HG03196 (cell line): ENCODE results near the gene GRM8.

Experiments
- ATAC-seq: cut with Tn5 transposase; IDR thresholded peaks from one replicate; pipeline ENCODE4 v1.9.1; 2021; ENCODE audit not compliant: unreplicated experiment

Gene GRM8

DNA sequence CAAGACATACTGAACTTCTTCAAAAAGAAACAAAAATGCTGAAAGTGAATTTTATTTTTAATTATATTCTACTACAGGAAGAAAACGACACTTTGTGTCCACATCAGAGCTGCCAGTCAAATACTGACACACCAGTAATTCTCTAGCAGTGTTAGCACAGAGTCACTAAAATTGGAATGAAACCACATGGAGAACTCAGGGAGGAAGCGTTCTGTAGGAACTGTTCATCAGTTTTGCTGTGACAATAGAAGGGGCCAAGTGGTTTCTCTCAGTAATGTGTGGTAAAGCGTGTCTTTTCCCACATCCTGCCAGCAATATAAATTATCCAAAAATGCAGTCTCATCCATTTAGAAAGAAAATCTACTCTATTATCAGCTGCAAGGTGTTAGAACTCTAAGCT lies 683.3 kb downstream of the GRM8 start:
- ATAC-seq, result no peak

DNA sequence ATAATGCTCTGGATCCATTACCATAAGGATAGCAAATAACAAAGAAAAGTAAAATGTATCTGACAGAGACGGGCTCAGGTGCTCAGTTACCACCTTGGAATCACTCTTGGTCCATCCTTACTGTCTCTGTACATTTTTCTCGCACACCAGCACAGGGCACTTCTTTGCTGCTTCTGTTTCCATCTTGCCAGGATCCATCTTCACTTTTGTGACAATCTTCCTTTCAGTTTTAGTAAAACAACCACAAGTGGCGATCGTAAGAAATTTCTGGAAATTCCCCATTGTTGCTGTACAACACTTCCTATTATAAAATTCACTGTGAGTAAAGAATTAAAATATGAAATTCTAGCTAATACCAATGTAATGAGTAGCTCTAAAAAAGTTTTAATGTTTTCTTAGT lies 695.5 kb downstream of the GRM8 start:
- ATAC-seq, result no peak

DNA sequence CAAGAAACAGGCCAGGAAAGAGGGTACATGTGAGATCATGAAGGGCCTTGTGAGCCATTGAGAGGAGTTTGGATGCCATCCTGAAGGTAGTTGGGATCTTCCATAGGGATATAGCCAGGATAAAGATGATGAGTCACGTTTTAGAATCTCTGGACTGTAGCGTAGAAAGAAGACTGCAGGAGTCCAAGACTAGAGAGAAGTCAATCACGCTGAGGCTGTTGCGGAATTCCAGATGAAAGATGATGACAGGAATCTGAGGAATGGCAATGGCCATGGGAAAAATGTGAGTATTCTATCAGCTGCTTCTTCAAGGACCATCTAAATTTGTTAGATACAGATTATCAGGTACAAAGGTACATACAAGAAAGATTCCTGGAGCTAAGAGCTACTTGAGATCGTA lies 711.3 kb downstream of the GRM8 start:
- ATAC-seq, result no peak

DNA sequence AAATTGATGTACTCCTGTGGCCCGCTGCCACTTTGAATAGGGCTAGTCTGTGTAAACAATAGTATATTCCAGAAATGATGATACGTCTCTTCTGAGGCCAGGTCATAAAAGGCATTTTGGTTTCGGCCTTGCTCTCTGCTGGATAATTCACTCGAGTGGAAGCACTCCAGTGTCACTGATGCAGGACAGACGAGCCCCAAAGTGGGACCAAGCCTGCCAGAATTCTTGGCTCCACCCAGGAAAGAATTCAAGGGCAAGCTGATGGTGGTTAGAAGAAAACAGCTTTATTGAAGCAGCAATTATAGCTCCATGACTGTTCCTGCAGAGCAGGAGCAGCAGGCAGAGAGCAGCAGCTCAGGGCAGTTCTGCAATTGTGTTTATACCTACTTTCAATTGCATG lies 717.6 kb downstream of the GRM8 start:
- no peak for ATAC-seq

DNA sequence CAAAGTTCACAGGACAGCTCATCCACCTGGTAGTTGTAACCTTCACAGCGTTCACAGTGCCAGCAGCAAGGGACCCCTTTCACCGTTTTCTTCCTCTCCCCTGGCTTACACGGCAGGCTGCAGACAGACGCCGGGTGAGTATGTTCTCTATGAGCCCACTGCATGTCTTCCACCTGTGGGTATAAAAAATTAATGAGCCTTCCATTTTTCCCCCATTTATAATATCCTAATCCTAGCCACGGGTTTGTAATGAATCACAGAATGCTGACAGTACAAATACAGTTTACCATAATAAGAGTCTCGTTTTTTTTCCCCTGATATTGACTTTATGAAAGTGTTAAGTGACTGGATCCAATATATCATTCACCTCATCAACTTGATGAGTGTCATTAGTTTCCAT lies 719.0 kb downstream of the GRM8 start:
- ATAC-seq, result no peak

DNA sequence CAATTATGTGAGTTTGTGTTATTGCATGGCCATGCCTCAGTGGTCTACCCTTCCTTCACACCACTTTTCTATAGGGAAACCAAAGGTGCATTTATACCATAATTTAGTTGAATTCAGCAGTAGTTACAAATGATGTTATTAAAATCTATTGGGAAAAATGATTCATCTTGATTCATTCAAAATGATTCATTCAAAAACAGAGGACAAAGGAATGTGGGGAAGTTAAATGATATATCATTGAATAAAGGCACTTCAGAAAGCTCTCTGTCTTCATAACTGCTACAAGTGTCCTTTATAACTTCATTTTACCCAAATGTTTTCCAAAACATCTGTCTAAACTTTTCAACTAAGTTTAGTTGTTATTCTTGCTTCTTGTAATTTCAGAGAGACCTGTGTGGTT lies 722.9 kb downstream of the GRM8 start:
- ATAC-seq, result no peak

DNA sequence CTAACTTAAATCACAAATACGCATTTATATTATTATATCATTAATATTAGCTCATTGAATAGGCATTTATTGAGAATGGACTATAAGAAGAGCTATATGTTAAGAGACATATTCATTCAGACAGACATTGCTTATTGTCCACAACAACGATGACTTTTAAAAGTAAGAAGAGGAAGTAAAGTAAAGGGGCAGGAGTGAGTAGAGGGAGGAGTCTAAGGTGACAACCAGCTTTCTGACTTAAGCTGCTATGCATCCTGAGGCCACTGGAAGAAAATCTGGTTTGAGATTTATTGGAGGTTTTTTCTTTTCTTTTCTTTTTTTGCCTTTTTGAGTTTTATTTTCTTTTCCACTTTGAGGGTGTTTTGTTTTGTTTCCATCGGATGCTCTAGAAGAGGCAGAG lies 723.5 kb downstream of the GRM8 start:
- no peak for ATAC-seq

DNA sequence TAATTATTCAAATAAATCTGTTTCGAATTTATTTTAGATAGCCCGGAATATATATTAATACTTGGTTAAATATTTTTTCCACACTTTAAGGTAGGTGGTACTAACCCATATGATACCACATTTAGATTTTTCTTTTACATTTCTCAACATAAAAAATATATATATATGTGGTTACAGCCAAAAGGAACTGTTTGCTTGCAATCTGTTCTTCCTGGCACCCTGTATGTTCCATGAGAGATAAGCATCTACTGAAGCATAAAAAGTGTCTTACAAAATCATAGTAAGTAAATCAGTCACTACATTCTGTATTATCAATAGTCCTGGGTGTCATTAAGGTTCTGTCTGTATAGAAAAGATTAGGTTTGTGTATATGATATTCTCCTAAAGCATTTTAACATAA lies 726.8 kb downstream of the GRM8 start:
- no peak for ATAC-seq

DNA sequence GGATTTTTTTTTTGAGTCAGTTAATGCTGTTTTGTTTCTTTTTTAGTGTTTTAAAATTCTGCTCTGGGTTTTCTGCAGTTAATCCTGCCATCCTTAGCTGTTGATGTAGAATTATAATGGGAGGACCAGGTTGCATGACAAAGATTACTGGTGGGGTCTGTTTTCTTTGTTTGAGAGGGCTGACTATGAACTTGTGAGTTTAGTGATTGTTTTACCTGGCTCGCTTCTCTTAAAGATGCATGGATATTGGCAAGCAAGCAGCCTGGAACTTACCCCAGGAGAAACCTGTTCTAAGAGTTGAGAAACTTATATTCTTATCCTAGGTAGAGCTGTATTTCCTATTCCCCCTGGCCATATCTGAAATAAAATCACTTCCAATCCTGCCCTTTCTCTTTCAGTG lies 727.8 kb downstream of the GRM8 start:
- ATAC-seq, result no peak

DNA sequence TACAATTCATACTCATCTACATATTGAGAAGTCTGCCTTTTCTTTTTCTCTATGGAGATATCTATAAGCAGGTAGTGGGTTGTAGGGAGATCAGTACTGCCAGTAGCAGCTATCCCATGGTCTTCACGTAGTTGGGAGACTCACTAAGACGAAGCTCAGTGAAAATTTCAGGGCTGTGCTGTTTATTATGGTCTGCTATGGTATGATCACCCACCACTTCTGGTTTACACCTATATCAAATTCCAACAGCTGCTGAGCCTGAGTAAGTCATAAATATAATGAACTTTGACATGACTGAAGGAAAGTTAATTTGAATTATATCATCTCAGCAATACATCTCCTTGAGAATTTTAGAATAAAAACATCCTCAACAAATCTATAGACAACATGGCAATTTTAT lies 741.7 kb downstream of the GRM8 start:
- no peak for ATAC-seq

DNA sequence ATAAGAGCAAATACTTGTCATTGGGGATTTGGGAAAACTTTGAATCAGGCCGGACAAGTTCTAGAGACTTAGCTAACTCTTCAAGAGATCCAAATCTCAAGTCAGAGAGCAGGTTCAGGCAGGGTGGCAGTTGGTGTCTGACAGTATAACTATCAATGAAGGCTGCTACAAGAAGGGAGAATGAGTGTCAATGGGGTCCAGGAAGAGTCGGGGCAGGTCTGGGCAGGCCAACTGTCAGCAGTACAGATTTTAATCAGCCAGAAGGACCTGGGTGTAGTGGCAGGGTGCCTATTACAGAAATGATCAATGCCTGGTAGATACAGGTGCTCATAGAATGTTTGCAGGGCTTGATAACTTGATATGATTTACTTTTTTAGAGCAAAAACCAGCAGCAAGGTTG lies 751.1 kb downstream of the GRM8 start:
- no peak for ATAC-seq

DNA sequence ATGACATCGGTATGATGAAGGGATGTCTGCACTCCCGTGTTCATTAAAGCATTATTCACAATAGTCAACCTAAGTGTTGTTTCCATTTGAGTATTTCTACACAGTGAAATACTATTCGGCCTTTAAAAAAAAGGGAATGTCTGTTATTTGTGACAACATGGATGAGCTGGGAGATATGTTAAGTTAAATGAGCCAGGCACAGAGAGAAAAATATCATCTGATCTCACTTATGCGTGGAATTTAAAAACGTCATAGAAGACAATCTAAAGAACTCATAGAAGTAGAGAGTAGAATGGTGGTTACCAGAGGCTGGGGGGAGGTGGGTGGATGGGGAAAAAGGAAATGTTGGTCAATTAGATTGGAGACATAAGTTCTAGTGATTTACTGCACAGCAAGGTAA lies 753.3 kb downstream of the GRM8 start:
- ATAC-seq, result no peak

DNA sequence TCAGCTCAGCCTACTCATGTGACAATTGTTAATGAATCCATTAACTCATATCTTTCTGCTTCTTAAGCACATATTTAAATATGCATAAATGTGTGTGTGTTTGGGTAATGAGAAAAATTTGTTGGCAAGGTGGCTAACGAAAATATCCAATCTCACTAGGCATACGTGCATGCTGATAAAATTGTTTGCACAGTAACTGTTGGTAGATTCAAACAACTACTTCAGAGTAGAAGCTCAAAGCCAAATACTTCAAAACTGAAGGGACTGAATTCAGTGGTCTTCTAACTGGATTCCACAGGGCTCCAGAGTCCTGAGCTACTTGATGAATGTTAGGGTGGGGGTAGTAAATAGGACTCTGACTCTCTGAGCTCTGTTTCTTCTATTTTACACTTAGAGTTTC lies 757.0 kb downstream of the GRM8 start:
- ATAC-seq, result no peak

DNA sequence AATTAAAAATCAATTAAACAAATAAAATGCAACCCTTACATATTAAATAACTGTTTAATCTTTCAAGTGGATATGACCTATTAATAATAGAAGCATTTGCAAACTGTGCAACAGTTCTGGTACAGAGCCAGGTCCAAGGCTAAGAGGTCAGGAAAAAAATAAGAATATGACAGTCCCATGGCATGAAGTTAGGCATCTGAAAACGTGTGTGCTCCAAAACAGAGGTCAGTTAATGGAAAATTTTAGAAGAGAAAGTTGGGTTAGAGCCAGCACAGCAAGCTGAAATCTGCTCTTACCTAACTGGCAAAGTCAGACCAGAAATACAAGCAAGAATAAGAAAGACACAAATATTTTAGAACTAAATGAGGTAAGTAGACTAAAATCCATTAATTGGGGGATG lies 757.7 kb downstream of the GRM8 start:
- ATAC-seq, result no peak

DNA sequence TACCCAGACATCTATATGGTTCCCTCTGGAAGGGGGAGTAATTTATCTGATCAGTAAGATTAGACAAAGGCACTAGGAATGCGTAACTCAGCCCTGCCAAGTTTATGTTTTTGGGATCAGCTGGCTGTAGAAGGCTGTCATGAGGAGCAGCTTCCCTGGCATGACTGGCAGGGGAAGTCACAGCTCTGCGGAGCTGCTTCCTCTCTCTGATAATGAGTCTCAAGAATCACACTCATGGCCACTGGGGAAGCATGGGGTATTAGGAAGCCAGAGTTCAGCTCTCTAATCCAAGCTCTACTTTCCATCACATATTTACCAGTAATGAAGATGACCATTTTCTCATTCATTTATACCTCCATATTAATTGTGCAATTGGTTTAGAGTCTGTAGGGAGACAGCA lies 758.9 kb downstream of the GRM8 start:
- no peak for ATAC-seq

DNA sequence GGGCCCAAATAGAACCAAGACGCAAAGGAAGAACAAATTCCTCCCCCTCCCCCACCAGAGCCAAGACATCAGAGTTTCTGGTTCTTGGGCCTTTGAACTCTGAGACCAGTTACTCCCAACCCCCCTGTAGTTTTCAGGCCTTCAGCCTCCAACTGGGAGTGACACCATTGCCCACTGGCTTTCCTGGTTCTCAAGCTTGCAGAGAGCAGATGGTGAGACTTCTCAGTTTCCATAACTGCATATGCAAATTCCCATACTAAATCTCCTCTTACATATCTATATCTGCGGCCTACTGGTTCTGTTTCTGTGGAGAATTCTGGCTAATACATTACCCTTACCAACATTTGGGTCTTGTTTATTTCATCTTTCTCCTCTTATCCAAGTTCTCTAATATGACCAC lies 762.9 kb downstream of the GRM8 start:
- no peak for ATAC-seq

DNA sequence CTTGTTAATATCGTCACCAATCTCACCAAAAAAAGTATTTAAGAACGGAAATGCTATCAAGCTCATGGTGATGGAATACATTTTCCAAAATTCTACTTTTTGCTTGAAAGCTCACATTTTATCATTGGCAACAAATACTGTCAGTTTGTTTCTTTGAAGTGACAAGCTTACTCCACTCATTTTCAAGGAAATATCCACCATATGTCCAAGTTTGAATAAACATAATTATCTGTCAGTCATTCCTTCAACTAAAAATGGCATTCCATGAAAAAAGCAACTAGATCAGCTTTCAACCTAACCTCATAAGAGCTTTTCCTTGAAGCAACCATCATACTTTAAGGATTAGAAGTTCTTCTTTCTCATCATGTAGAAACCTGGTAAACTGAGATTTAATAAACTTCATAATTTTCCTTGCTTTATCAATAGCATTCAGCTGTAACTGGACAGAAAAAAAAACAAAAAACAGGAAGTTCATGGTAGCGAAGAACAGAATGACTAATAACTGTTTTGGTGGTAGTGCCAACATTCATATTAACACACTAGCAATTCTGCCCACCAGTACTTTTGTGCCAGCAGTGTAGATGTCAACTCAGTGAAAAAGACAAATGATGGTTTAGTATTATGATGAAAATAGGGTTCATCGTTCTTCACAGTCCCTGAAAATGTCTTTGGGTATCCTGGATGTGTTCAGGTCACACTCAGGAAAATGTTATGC lies 764.9 kb downstream of the GRM8 start:
- no peak for ATAC-seq

DNA sequence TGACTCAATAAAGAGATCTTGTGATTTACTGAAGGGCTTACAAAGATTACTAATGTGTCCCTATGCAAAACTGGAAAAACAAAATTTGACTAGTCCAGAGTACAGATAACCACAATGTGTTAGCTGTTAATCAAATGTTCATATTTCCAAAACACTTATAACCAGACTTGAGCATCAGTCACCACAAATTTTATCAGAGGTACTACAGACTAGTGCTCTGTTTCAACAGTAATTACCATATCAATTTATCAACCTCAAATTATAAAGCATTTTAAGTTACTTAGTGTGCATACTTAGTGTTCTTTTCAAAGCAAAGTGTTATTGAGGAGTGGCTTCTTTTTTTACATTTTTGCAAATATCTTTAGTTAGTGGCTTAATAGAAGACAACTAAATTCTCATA lies 765.9 kb downstream of the GRM8 start:
- ATAC-seq, result no peak

DNA sequence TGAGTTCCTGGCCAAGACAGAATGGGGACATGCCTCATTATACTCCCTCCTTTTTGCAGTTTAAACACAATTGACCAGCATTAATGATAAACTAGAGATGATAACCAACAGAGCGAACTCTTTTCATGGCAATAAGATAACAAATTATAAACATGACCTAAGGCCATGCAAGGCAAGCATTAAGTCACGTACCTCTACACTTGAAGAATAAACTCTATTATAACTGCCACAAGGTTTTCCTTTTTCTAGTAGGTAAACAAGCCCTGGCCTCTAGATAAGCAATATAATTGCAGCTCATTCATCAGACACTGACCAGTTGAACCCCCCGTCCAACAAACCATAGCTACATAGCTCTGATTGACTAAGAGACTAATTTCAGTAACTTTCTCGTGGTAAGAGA lies 767.0 kb downstream of the GRM8 start:
- ATAC-seq, result no peak

DNA sequence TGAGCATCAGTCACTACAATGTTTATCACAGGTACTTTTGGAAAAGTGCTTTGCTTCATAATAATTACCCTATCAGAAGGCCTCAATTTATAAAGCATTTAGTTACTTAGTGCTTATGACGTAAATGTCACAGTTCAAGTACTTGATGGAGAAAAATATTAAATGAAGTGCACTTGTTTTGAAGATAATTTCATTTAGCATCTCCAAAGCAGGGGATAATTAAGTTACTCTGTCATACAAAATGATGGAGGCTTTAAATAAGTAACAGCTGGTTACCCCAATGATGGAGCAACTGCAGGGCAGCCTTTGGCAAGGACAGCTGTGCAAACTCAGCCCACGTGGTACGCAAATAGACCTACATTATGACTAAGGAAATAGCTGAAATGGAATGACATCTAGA lies 768.8 kb downstream of the GRM8 start:
- no peak for ATAC-seq

DNA sequence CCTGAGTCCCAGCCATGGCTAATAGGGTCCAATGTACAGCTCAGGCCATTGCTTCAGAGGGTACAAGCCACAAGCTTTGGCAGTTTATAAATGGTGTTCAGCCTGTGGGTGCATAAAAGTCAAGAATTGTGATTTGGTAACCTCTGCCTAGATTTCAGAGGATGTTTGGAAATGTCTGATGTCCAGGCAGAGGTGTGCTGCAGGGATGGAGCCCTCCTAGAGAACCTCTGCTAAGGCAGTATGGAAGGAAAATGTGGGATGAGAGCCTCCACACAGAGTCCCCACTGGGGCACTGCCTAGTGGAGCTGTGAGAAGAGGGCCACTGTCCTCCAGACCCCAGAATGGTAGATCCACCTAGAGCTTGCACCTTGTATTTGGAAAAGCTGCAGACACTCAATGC lies 779.9 kb downstream of the GRM8 start:
- ATAC-seq, result no peak

DNA sequence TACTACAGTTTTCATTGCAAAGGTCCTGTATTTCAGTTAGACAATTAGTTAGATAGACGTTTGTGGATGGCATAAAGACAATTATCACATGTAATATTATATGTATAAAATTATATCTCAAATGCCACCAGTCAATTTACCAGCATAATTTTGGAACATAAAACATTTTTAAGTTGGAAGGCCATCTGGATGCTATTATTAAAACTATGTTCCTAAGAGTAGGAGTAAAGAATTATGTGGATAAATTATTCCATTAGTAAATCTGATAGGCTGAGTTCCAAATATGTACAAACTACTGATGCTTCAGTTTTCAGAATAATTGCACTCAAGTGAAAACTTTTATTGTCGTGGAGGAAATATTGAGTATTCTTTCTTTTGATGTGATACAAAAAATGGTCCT lies 790.3 kb downstream of the GRM8 start:
- no peak for ATAC-seq

DNA sequence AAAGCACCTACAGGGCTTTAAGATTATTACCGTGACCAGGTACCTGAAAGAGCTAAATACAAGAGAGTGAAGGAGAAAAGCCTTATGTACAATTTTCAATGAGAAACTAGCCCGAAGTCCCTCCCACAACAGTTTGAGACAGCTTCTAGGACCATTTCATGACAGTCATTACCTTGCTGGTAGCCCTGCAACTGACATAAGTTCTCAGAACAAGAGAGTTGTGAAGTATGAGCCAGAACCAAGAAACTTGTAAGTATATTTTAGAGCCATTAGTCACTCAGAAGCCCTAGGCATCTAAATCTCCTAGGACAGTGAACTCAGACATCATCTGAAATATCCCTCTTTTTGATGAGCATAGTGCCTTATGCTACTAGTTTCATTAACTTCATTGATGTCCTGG lies 792.1 kb downstream of the GRM8 start:
- ATAC-seq, result no peak

DNA sequence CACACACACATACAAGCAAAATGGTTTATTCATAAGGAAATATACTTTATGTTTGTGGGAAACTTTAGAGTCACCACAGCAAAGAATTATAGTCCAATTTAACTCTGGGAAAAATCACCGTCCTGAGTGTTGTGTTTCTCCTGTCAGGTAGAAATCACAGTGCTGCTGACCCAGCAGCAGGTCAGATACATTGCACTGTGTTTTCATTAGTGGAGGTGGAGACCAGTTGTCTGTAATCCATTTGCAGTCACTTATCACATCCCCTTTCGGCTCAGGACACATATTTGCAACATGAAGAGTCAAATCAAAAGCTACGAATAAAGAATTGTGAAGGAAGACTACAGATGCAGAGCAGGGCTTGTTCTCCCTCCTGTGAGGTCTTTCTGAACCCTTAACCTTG lies 799.6 kb downstream of the GRM8 start:
- ATAC-seq, result no peak
